M059J (cell line): Measurements from ENCODE around the gene STRIP1. TPM values are rescaled to one million over a fixed set of nuclear protein-coding genes. Genes with fewer than 3 reads are reported as not detected.

Source experiments
- DNase-seq: peaks from one replicate; pipeline ENCODE4 v3.0.0-alpha.2; 2012; ENCODE audit warnings: low read depth
- total RNA-seq: library from RNA; depleted of rRNA; stranded (reverse); fragments of >200 nt; shearing (Covaris generic); gene quantifications from 2 replicates; pipeline ENCODE4 v1.2.3, GENCODE V29; 2014

Gene STRIP1
- total RNA-seq, 1 experiment from 2014 or later: 28.6 TPM

GRCh38 chr1:110050602-110051261, 16.3 kb downstream of the STRIP1 start:
- no peak for DNase-seq

GRCh38 chr1:110051262-110051648, 16.8 kb downstream of the STRIP1 start:
- DNase-seq: no peak

GRCh38 chr1:110053552-110054428, 19.4 kb downstream of the STRIP1 start:
- DNase-seq: peak; percentile 41

- DNase-seq: peak; percentile 26
Observed at GRCh38 chr1:110055493-110056284, 21.3 kb downstream of the STRIP1 start.

- no peak for DNase-seq
Observed at GRCh38 chr1:110056285-110056683, 21.9 kb downstream of the STRIP1 start.

GRCh38 chr1:110056776-110057175, 22.4 kb downstream of the STRIP1 start:
- peak; percentile 45 for DNase-seq

- DNase-seq: no peak
Observed at GRCh38 chr1:110057963-110058518, 23.6 kb downstream of the STRIP1 start.

GRCh38 chr1:110058591-110058990, 24.2 kb downstream of the STRIP1 start:
- no peak for DNase-seq

- DNase-seq: peak; percentile 29
Observed at GRCh38 chr1:110059133-110059863, 24.9 kb downstream of the STRIP1 start.

- peak; percentile 32 for DNase-seq
Observed at GRCh38 chr1:110060034-110060661, 25.7 kb downstream of the STRIP1 start.

- DNase-seq: no peak
Observed at GRCh38 chr1:110060662-110061060, 26.2 kb downstream of the STRIP1 start.

GRCh38 chr1:110061341-110061740, 26.9 kb downstream of the STRIP1 start:
- no peak for DNase-seq

- DNase-seq: no peak
Observed at GRCh38 chr1:110062612-110063011, 28.2 kb downstream of the STRIP1 start.

GRCh38 chr1:110063781-110064180, 29.4 kb downstream of the STRIP1 start:
- no peak for DNase-seq

- DNase-seq: no peak
Observed at GRCh38 chr1:110064576-110065337, 30.3 kb downstream of the STRIP1 start.

- peak; percentile 70 for DNase-seq
Observed at GRCh38 chr1:110065841-110066240, 31.4 kb downstream of the STRIP1 start.

GRCh38 chr1:110067479-110067892, 33.1 kb downstream of the STRIP1 start:
- no peak for DNase-seq

- DNase-seq: no peak
Observed at GRCh38 chr1:110067893-110068645, 33.6 kb downstream of the STRIP1 start.
